ENCODE measurements around the gene MATK.

Gene MATK

GRCh38 chr19:3788996-3789778, 3.0 kb upstream of the MATK start:
- DNase-seq = no peak

- DNase-seq = no peak
Observed at GRCh38 chr19:3785451-3785937, 687 bp downstream of the MATK start.

GRCh38 chr19:3784607-3785450, 1.4 kb downstream of the MATK start:
- no peak for DNase-seq

- no peak for DNase-seq
Observed at GRCh38 chr19:3783660-3784584, 2.3 kb downstream of the MATK start.

- DNase-seq = no peak
Observed at GRCh38 chr19:3782903-3783302, 3.3 kb downstream of the MATK start.

GRCh38 chr19:3782330-3782729, 3.9 kb downstream of the MATK start:
- no peak for DNase-seq

- DNase-seq = no peak
Observed at GRCh38 chr19:3781603-3782002, 4.6 kb downstream of the MATK start.

- no peak for DNase-seq
Observed at GRCh38 chr19:3780786-3781304, 5.3 kb downstream of the MATK start.

GRCh38 chr19:3778899-3779723, 7.1 kb downstream of the MATK start:
- no peak for DNase-seq

GRCh38 chr19:3778104-3778867, 7.9 kb downstream of the MATK start:
- no peak for DNase-seq

- DNase-seq = no peak
Observed at GRCh38 chr19:3776479-3777040, 9.6 kb downstream of the MATK start.

- no peak for DNase-seq
Observed at GRCh38 chr19:3775831-3776230, 10.3 kb downstream of the MATK start.

- no peak for DNase-seq
Observed at GRCh38 chr19:3775374-3775711, 10.8 kb downstream of the MATK start.

- no peak for DNase-seq
Observed at GRCh38 chr19:3774621-3775373, 11.4 kb downstream of the MATK start.

GRCh38 chr19:3773814-3774515, 12.2 kb downstream of the MATK start:
- no peak for DNase-seq

- DNase-seq = no peak
Observed at GRCh38 chr19:3771906-3772455, 14.2 kb downstream of the MATK start, which contains the start of gene RAX2. Gene RAX2, minus strand, starts transcription at chr19:3772228. Its CDS starts 486 bp downstream, at chr19:3771742.

- DNase-seq = no peak
Observed at GRCh38 chr19:3771000-3771905, 14.9 kb downstream of the MATK start.
